ENCODE data around the gene IPO8.
"Not testable (repeated sequence)": the region's sequence is repeated elsewhere in the genome, so short reads cannot be mapped to it uniquely, and the experiment has no call there.

The IPO8 gene

GRCh38 chr12:30595742-30596141, 99.9 kb downstream of the IPO8 start:
- no peak for FAIRE-seq
- DNase-seq (ENCODE audit: insufficient read length), result no peak
- TF ChIP-seq POLR2AphosphoS5 (IDR thresholded peaks at IDR 0.05; ENCODE audit: low read depth, low read length) (no peak), POLR2A (IDR thresholded peaks at IDR 0.05; ENCODE audit: low read depth, low read length) (no peak)

GRCh38 chr12:30594509-30594908, 101.2 kb downstream of the IPO8 start:
- FAIRE-seq (no peak), DNase-seq (ENCODE audit: insufficient read length) (no peak)
- no peak for TF ChIP-seq POLR2A (IDR thresholded peaks at IDR 0.05; ENCODE audit: low read depth, low read length)
- no peak for TF ChIP-seq POLR2AphosphoS5 (IDR thresholded peaks at IDR 0.05; ENCODE audit: low read depth, low read length)

GRCh38 chr12:30588572-30588971, 107.1 kb downstream of the IPO8 start:
- FAIRE-seq; DNase-seq (ENCODE audit: insufficient read length): not testable (repeated sequence)

GRCh38 chr12:30587782-30588181, 107.9 kb downstream of the IPO8 start:
- TF ChIP-seq POLR2AphosphoS5 (IDR thresholded peaks at IDR 0.05; ENCODE audit: low read depth, low read length), result no peak
- TF ChIP-seq POLR2A (IDR thresholded peaks at IDR 0.05; ENCODE audit: low read depth, low read length), result no peak
- no peak for TF ChIP-seq TAF1 (IDR thresholded peaks at IDR 0.05; ENCODE audit: borderline replicate concordance, low read depth, low read length)
- FAIRE-seq (no peak), DNase-seq (ENCODE audit: insufficient read length) (no peak)

GRCh38 chr12:30585877-30586276, 109.8 kb downstream of the IPO8 start:
- no peak for DNase-seq (ENCODE audit: insufficient read length)
- FAIRE-seq, result no peak

GRCh38 chr12:30582943-30583342, 112.7 kb downstream of the IPO8 start:
- FAIRE-seq (no peak), DNase-seq (ENCODE audit: insufficient read length) (no peak)
- no peak for TF ChIP-seq POLR2A (IDR thresholded peaks at IDR 0.05; ENCODE audit: low read depth, low read length)
- TF ChIP-seq TAF1 (IDR thresholded peaks at IDR 0.05; ENCODE audit: borderline replicate concordance, low read depth, low read length), result no peak
- TF ChIP-seq POLR2AphosphoS5 (IDR thresholded peaks at IDR 0.05; ENCODE audit: low read depth, low read length), result no peak

More at GRCh38 chr12:30585877-30586276, 109.8 kb downstream of the IPO8 start:
- no peak for TF ChIP-seq POLR2AphosphoS5 (IDR thresholded peaks at IDR 0.05; ENCODE audit: low read depth, low read length)
- TF ChIP-seq POLR2A (IDR thresholded peaks at IDR 0.05; ENCODE audit: low read depth, low read length), result no peak
- TF ChIP-seq TAF1 (IDR thresholded peaks at IDR 0.05; ENCODE audit: borderline replicate concordance, low read depth, low read length), result no peak

- FAIRE-seq (no peak), DNase-seq (ENCODE audit: insufficient read length) (no peak)
- TF ChIP-seq POLR2AphosphoS5 (IDR thresholded peaks at IDR 0.05; ENCODE audit: low read depth, low read length) (no peak), POLR2A (IDR thresholded peaks at IDR 0.05; ENCODE audit: low read depth, low read length) (no peak), TAF1 (IDR thresholded peaks at IDR 0.05; ENCODE audit: borderline replicate concordance, low read depth, low read length) (no peak)
These were observed 115.3 kb downstream of the IPO8 start for GRCh38 chr12:30580344-30580743.
